ENCODE measurements around the gene USP13. TPM values are rescaled to one million over a fixed set of nuclear protein-coding genes. Genes with fewer than 3 reads are reported as not detected.

Gene USP13
- total and polyA plus RNA-seq, 2 donors (not counting 1 experiment from before 2014, with no cell fraction given) = 1.9 to 13.2 TPM

GRCh38 chr3:179766416-179767133 is 113.7 kb downstream of the USP13 start:
- WGBS (ENCODE audit: insufficient coverage) = no CpG with 5 or more reads among the region's 4 CpGs
- no peaks in the 10 kb centered on the region for H3K27me3 ChIP-seq (replicated peaks in 1 of 4; ENCODE audit: control extremely low read depth in 1 of 4, control insufficient read depth in 3 of 4, insufficient read depth in 4 of 4, low read length in 3 of 4)
- CTCF ChIA-PET = no interaction called here
- H4K20me1 ChIP-seq (ENCODE audit: control insufficient read depth, insufficient read depth, low read length, poor library complexity, severe bottlenecking) = no peaks in the 10 kb centered on the region
- H3K4me2 ChIP-seq (replicated peaks; ENCODE audit: low read depth, low read length, poor library complexity, severe bottlenecking) = no peak overlapping the region
- H3K4me1 Mint-ChIP-seq = peaks cover 6% of the 10 kb centered on the region
- no peak overlapping the region for H3K9ac ChIP-seq (ENCODE audit: low read length)
- no peaks in the 10 kb centered on the region for H3K4me1 ChIP-seq (ENCODE audit: control insufficient read depth in 2 of 2, insufficient read depth in 2 of 2, low read length in 2 of 2)
- H3K27me3 Mint-ChIP-seq = no peaks in the 10 kb centered on the region
- H2AFZ ChIP-seq (ENCODE audit: insufficient read depth, low read depth, low read length, poor library complexity, severe bottlenecking) = no peak overlapping the region
- no peaks in the 10 kb centered on the region for H3K9me3 Mint-ChIP-seq (ENCODE audit: insufficient read depth)
- no peak overlapping the region for H3K4me3 Mint-ChIP-seq
- POLR2A ChIA-PET = no interaction called here
- TF ChIP-seq CTCF (IDR thresholded peaks at IDR 0.05) (no peak), EZH2 (IDR thresholded peaks at IDR 0.05; ENCODE audit: borderline replicate concordance, insufficient read depth, low read depth, low read length, poor library complexity, severe bottlenecking) (no peak)
- H3K27ac Mint-ChIP-seq = no peak overlapping the region
- no peaks in the 10 kb centered on the region for H3K79me2 ChIP-seq (ENCODE audit: control insufficient read depth, insufficient read depth, low read length)
- ATAC-seq (ENCODE audit: low read depth) (no peak), DNase-seq (no peak)
- no peak overlapping the region for H3K4me3 ChIP-seq (ENCODE audit: control extremely low read depth in 1 of 5, extremely low read depth in 1 of 5, insufficient read depth in 1 of 5, low read depth in 2 of 5, low read length in 4 of 5)
- no peak overlapping the region for H3K27ac ChIP-seq (ENCODE audit: low read length in 2 of 2)
- no peaks in the 10 kb centered on the region for H3K9me3 ChIP-seq (ENCODE audit: control extremely low read depth in 1 of 3, control insufficient read depth in 2 of 3, insufficient read depth in 1 of 3, low read length in 2 of 3)
- intact Hi-C loops (cut with micrococcal nuclease) = no loop called here
- H3K36me3 ChIP-seq (replicated peaks in 1 of 2; ENCODE audit: control extremely low read depth in 1 of 2, control insufficient read depth in 1 of 2, extremely low read depth in 1 of 2, insufficient read depth in 2 of 2, low read length in 1 of 2) = peaks cover 11 to 13% of the 10 kb centered on the region in 2 experiments

- ChIA-PET POLR2A (no interaction called here), CTCF (no interaction called here)
- Mint-ChIP-seq H3K27me3 (no peaks in the 10 kb centered on the region), H3K27ac (no peak overlapping the region), H3K4me1 (peaks cover 6% of the 10 kb centered on the region), H3K9me3 (ENCODE audit: insufficient read depth) (no peaks in the 10 kb centered on the region), H3K4me3 (no peak overlapping the region)
- H3K27ac ChIP-seq (ENCODE audit: low read length in 2 of 2) = no peak overlapping the region
- H3K4me2 ChIP-seq (replicated peaks; ENCODE audit: low read depth, low read length, poor library complexity, severe bottlenecking) = no peak overlapping the region
- H3K27me3 ChIP-seq (replicated peaks in 1 of 4; ENCODE audit: control extremely low read depth in 1 of 4, control insufficient read depth in 3 of 4, insufficient read depth in 4 of 4, low read length in 3 of 4) = no peaks in the 10 kb centered on the region
- no peak for ATAC-seq (ENCODE audit: low read depth)
- TF ChIP-seq EZH2 (IDR thresholded peaks at IDR 0.05; ENCODE audit: borderline replicate concordance, insufficient read depth, low read depth, low read length, poor library complexity, severe bottlenecking) (no peak), CTCF (IDR thresholded peaks at IDR 0.05) (no peak)
- intact Hi-C loops (cut with micrococcal nuclease) = no loop called here
- H2AFZ ChIP-seq (ENCODE audit: insufficient read depth, low read depth, low read length, poor library complexity, severe bottlenecking) = no peak overlapping the region
- no peaks in the 10 kb centered on the region for H3K4me1 ChIP-seq (ENCODE audit: control insufficient read depth in 2 of 2, insufficient read depth in 2 of 2, low read length in 2 of 2)
- no peaks in the 10 kb centered on the region for H3K9me3 ChIP-seq (ENCODE audit: control extremely low read depth in 1 of 3, control insufficient read depth in 2 of 3, insufficient read depth in 1 of 3, low read length in 2 of 3)
- WGBS (ENCODE audit: insufficient coverage) = no CpG with 5 or more reads among the region's 3 CpGs
- H4K20me1 ChIP-seq (ENCODE audit: control insufficient read depth, insufficient read depth, low read length, poor library complexity, severe bottlenecking) = no peaks in the 10 kb centered on the region
- no peak for DNase-seq
- no peak overlapping the region for H3K4me3 ChIP-seq (ENCODE audit: control extremely low read depth in 1 of 5, extremely low read depth in 1 of 5, insufficient read depth in 1 of 5, low read depth in 2 of 5, low read length in 4 of 5)
- H3K79me2 ChIP-seq (ENCODE audit: control insufficient read depth, insufficient read depth, low read length) = no peaks in the 10 kb centered on the region
- peaks cover 10 to 13% of the 10 kb centered on the region in 2 experiments for H3K36me3 ChIP-seq (replicated peaks in 1 of 2; ENCODE audit: control extremely low read depth in 1 of 2, control insufficient read depth in 1 of 2, extremely low read depth in 1 of 2, insufficient read depth in 2 of 2, low read length in 1 of 2)
- no peak overlapping the region for H3K9ac ChIP-seq (ENCODE audit: low read length)
Observed at GRCh38 chr3:179768080-179768479, 115.2 kb downstream of the USP13 start.
